Stimulated activated CD4-positive, alpha-beta T cell treated with anti-CD3 and anti-CD28 coated beads, Interleukin-12 subunit alpha, Interleukin-12 subunit beta, amount 100 ng/mL, for 24 hours (primary cell): ENCODE data around the gene RANGAP1.

Source experiments
- DNase-seq, 2 experiments: peaks; one replicate each; pipeline ENCODE4 v3.0.0-alpha.2; 2020; ENCODE audit warnings: low read depth in 2 of 2

RANGAP1 gene

GRCh38 chr22:41237036-41237706 lies 48.8 kb downstream of the RANGAP1 start:
- no peak for DNase-seq

- no peak for DNase-seq
These were observed 50.9 kb downstream of the RANGAP1 start for GRCh38 chr22:41234815-41235695.

- DNase-seq = no peak
These were observed 54.6 kb downstream of the RANGAP1 start for GRCh38 chr22:41231369-41231768.

GRCh38 chr22:41230401-41230785 lies 55.6 kb downstream of the RANGAP1 start:
- DNase-seq = no peak

GRCh38 chr22:41229730-41230400 lies 56.1 kb downstream of the RANGAP1 start:
- DNase-seq = no peak

- no peak for DNase-seq
These were observed 56.8 kb downstream of the RANGAP1 start for GRCh38 chr22:41229215-41229614.

- no peak for DNase-seq
These were observed 59.0 kb downstream of the RANGAP1 start for GRCh38 chr22:41226723-41227655.

- DNase-seq = no peak
These were observed 62.5 kb downstream of the RANGAP1 start for GRCh38 chr22:41223535-41223934.

GRCh38 chr22:41222846-41223507 lies 63.0 kb downstream of the RANGAP1 start:
- DNase-seq = no peak

- DNase-seq = no peak
These were observed 68.3 kb downstream of the RANGAP1 start for GRCh38 chr22:41217553-41218157.

- DNase-seq = no peak
These were observed 69.0 kb downstream of the RANGAP1 start for GRCh38 chr22:41216984-41217383.

- DNase-seq = no peak
These were observed 70.1 kb downstream of the RANGAP1 start for GRCh38 chr22:41215926-41216325.

- no peak for DNase-seq
These were observed 70.6 kb downstream of the RANGAP1 start for GRCh38 chr22:41215409-41215808.

GRCh38 chr22:41206719-41207118 lies 79.3 kb downstream of the RANGAP1 start:
- DNase-seq = no peak

GRCh38 chr22:41204992-41205900 lies 80.7 kb downstream of the RANGAP1 start, which contains the start of gene L3MBTL2:
Gene L3MBTL2, plus strand, starts transcription at chr22:41205312. Its CDS starts 51 bp downstream, at chr22:41205363.
- peak; percentile 97 to 99 for DNase-seq

- DNase-seq = no peak
These were observed 81.9 kb downstream of the RANGAP1 start for GRCh38 chr22:41204066-41204465.

GRCh38 chr22:41203118-41203517 lies 82.9 kb downstream of the RANGAP1 start:
- no peak for DNase-seq

GRCh38 chr22:41201141-41201540 lies 84.8 kb downstream of the RANGAP1 start:
- DNase-seq = no peak

GRCh38 chr22:41198027-41198580 lies 87.9 kb downstream of the RANGAP1 start:
- peak in 1 of 2 experiments; percentile 57 for DNase-seq
